ENCODE results near the gene FAM13B.
"Not testable (repeated sequence)": the region's sequence is repeated elsewhere in the genome, so short reads cannot be mapped to it uniquely, and the experiment has no call there.

The FAM13B gene

GRCh38 chr5:138032572-138033385 lies at the start of gene FAM13B:
TSS of gene FAM13B (minus strand) at chr5:138033079. CDS start at chr5:138019111, 13,968 bp downstream.
- DNase-seq (ENCODE audit: low spot score) = peak; percentile 80

DNA sequence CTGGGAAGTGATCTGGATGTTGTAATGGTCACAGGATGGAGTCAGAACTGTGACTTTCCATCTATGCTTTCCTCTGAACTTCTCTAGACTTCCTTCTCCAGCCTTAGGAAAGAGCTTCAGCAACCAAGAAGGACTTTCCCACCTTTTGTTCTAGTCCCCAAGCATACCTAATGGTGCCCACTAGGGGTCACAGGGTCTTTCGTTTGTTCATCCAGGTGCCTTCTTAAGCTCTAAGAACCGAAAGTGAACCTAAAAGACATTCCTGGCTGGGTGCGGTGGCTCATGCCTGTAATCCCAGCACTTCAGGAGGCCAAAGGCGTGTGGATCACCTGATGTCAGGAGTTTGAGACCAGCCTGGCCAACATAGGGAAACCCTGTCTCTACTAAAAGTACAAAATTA lies 49.2 kb upstream of the FAM13B start:
- no peak for DNase-seq (ENCODE audit: low spot score)

- DNase-seq (ENCODE audit: low spot score) = no peak
Observed at GRCh38 chr5:138078006-138078643, 45.2 kb upstream of the FAM13B start.

- peak; percentile 49 for DNase-seq (ENCODE audit: low spot score)
Observed at GRCh38 chr5:138077064-138077696, 44.3 kb upstream of the FAM13B start.

- DNase-seq (ENCODE audit: low spot score) = not testable (repeated sequence)
Observed at GRCh38 chr5:138070026-138070425, 37.1 kb upstream of the FAM13B start.

- DNase-seq (ENCODE audit: low spot score) = peak; percentile 72
Observed at GRCh38 chr5:138068742-138069600, 36.1 kb upstream of the FAM13B start.

- DNase-seq (ENCODE audit: low spot score) = no peak
Observed at GRCh38 chr5:138067945-138068344, 35.1 kb upstream of the FAM13B start.

DNA sequence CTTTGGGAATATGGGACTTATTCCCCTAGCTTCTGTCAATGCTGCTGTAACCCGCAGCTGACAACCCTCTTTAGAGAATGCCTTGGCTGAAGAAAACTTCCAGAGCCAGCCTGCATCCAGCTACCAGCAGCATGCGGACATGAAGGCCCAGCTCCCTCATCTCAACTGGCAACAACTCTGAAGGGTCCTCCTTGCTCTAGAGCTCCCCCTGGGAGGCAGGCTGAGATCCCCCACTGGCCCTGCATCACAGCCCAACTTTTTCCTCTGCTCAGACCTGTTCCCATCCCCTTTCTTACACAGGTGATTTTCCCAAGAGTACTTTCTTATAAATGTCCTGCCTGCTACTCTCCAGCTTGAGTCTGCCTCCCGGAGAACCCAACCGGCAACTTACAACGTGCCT lies 32.2 kb upstream of the FAM13B start:
- no peak for DNase-seq (ENCODE audit: low spot score)

DNA sequence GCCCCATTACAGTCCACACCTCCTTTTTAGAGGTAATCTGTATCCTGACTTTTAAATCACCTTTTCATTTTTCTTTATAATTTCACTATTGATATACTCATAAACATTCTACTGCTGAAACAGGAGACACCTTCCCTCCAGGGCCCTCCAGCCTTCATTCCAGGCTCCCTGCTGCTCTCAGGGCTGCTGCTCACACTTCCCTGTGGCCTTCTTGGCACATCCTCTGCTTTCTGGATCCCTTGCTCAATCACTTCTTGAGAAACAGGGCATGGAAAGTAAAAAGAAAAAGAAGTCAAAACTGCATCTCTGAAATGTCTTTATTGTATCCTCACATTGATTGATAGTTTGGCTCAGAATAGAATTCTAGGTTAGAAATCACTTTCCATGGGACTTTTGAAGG lies 31.6 kb upstream of the FAM13B start:
- no peak for DNase-seq (ENCODE audit: low spot score)

DNA sequence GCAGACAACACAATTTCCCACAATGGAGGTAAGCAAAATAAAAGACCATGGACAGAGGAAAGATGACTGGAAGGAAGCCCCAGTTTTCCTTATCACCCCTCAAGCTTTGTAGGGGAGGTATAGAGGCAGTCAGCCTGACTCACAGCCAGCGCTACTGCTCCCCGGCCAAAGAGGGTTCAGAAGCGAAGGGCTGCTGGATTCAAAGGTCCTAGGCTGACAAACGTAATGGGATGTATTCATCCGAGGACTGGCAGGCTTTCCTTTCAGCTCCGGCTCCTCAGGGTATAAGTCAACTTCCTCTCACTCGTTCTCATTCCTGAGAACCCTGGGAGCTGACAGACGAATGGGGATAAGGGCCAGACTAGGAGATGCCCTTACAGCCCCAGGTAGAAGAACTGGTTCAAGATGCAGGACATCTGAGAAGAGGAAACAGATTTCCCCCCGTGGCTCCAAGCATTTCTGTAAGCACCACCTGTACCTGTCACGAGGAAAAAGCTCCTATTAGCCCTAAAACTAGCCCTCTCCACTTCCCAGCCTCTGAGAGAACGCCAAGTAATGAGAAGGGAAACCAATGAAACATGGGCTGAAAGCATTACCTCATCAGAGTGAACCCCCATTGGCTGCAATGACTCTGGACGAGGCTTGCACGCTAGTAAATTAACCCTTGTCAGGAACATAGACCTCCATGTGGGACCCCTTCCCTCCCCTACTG lies 22.1 kb upstream of the FAM13B start:
- no peak for DNase-seq (ENCODE audit: low spot score)

- no peak for DNase-seq (ENCODE audit: low spot score)
Observed at GRCh38 chr5:138054206-138054605, 21.3 kb upstream of the FAM13B start.

- DNase-seq (ENCODE audit: low spot score) = no peak
Observed at GRCh38 chr5:138053554-138053953, 20.7 kb upstream of the FAM13B start.

- DNase-seq (ENCODE audit: low spot score) = not testable (repeated sequence)
Observed at GRCh38 chr5:138052718-138053117, 19.8 kb upstream of the FAM13B start.

- no peak for DNase-seq (ENCODE audit: low spot score)
Observed at GRCh38 chr5:138051441-138052296, 18.8 kb upstream of the FAM13B start.

- not testable (repeated sequence) for DNase-seq (ENCODE audit: low spot score)
Observed at GRCh38 chr5:138045283-138045682, 12.4 kb upstream of the FAM13B start.

DNA sequence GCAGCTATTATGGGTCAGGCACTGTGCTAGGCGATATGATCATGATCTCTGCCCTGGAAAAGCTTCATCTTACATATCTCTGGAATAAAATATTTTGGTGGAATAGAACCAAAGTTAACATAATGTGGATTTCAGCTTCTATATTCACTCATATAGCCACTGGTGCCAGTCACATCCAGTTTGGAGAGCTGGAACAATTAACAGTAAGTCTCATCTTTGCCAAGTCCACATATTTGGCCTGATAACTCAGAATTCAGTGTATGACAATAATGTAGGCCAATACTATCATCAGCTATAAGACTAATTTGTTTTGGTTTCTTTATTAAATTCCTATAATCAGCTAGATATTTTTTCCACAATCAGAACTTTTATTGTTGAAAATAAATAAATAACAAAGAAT lies 5.9 kb upstream of the FAM13B start:
- no peak for DNase-seq (ENCODE audit: low spot score)

DNA sequence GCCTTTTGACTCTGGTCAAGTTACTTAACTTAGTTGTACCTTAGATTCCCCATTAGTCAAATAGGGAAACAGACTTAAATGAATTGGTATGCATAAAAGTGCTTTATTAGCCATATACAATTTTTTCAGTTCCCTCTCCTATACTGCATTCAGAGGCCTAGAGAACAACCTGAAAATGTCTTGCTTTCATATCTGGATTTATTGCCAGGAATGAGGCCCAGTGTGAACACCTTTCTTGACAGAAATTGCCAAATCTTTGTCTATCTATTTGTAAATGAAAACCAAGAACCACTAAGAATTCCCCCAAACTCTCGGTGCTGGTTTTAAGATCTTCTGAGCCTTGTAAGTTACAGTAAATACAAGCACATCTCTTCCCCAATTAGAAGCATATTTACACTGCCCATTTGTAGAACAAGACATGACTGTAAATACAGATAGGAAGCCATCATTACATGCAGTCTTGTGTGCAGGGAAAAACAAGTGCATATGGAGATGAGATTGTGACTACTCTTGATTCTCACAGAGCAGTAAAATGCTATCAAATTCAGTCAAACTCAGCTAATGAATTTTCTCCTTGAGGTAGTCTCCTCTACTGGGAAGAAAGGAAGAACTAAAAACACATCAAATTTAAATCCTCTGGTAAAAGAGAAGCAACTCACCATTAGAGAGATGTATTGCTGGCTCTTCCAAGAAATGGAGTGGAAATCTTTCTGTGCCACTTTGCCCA lies 5.2 kb upstream of the FAM13B start:
- no peak for DNase-seq (ENCODE audit: low spot score)

GRCh38 chr5:138037271-138037670 lies 4.4 kb upstream of the FAM13B start:
- DNase-seq (ENCODE audit: low spot score) = no peak

DNA sequence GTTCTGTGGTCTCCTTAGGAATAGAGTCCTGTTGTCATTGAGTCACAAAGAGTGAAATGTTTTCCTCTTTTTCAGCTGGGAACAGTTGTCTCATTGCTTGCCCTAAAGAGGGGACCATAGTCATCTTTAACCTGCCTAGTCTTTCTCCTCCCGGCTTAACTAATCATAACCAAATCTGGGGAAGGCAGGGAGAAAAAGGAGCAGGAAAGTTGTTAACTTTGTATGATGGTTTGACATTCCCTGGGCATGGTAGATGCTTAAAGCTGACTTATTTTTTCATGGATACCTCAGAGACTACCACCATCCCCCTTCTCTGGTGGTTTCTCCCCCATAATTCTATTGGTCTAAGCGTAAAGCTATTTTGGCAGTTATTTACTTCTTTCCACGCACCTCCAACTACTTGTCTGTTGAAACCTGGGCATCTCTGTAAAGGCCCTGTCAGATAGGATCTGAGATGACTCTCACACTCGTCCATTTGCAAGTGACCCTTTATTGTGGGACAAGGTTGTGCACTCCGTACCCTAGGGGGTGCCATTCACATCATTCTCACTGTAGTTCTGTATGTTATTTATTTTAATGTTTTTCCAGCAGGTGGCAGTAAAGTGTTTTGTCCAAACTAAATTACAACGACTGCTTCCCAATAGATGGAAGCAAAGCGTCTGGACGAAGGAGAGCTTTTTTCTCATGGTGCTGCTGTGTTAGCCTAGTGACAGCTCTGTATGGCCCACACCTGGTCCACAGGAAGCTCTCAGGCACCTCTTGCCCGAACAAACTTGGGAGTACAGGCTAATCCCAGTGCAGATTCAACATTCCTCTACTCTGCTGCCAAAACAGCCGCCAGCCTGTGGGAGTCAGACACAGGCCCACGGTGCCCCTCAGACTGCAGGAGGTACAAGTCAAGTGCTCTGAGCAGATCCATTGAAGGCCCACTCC lies 3.0 kb upstream of the FAM13B start:
- peak; percentile 87 for DNase-seq (ENCODE audit: low spot score)

Data from activated CD4-positive, alpha-beta T cell treated with anti-CD3 and anti-CD28 coated beads, Interleukin-2, Interleukin-4, amounts not matched to agents 100 ng/mL and 50 ng/mL, durations not matched to agents 16 hours and 8 hours (primary cell).